ENCODE data around the gene CTNNA3. TPM values are rescaled to one million over a fixed set of nuclear protein-coding genes. Genes with fewer than 3 reads are reported as not detected.

The CTNNA3 gene
- total RNA-seq, 1 experiment from 2014 or later = 0.20 TPM

DNA sequence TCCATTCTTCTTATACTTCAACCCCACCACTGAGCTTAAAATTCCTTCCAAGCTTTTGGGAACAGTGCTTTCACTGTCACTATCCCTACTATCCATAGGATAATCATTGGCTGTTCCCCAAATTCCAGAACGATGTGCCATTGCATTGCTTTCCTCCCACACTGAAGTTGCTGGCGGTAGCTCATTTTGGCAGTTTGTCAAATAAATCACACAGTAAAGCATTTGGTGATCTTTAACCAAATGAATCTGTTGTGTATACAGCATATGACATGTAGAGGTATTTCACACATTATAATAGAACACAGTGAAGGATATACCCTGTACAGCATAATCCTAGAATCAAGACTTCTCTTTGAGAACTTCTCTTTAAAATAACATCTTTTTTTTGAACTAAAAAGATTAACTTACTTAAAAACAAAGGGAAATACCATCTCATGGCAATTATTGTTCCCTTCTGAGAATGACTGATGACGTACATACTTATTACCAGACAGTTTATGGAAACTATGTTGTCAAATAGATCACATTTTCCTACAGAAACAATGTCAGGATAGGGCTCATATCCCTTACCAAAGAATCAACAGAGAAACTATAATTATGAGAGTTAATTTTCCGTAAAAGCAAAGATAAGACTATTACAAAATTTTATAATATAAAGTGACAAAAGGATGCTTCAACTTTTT lies 93.6 kb downstream of the CTNNA3 start:
- POLR2A ChIA-PET = no interaction called here
- TF ChIP-seq, protein P1, sequence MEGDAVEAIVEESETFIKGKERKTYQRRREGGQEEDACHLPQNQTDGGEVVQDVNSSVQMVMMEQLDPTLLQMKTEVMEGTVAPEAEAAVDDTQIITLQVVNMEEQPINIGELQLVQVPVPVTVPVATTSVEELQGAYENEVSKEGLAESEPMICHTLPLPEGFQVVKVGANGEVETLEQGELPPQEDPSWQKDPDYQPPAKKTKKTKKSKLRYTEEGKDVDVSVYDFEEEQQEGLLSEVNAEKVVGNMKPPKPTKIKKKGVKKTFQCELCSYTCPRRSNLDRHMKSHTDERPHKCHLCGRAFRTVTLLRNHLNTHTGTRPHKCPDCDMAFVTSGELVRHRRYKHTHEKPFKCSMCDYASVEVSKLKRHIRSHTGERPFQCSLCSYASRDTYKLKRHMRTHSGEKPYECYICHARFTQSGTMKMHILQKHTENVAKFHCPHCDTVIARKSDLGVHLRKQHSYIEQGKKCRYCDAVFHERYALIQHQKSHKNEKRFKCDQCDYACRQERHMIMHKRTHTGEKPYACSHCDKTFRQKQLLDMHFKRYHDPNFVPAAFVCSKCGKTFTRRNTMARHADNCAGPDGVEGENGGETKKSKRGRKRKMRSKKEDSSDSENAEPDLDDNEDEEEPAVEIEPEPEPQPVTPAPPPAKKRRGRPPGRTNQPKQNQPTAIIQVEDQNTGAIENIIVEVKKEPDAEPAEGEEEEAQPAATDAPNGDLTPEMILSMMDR (IDR thresholded peaks at IDR 0.05; ENCODE audit: insufficient read depth in 1 of 2, low read depth in 1 of 2, low read length in 1 of 2, severe bottlenecking in 1 of 2, unreplicated experiment in 1 of 2) = no peak
- no TSS peak for BruUV-seq (replicated peaks)

DNA sequence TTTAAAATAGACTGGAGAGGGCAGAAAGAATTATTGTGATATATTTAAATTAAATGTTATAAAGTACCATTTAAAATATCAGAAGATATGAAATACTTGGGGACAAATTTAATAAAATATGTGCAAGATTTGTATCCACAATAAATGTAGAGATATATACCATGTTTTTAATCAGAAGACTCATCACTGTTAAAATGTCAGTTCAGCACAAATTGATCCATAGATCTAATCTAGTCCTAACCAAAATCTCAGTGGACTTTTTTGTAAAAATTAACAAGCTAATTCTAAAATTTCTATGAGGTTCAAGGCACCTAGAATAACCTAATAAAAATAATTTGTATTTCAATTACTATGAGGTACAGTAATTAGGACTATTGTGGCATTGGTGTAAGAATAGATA lies 96.4 kb downstream of the CTNNA3 start:
- intact Hi-C loops (cut with micrococcal nuclease; ENCODE audit: unreplicated experiment) = loop anchor here (10.0 kb wide), 1 partner anchor 1955 kb away; no protein-coding TSS in a partner anchor
- Histone ChIP-seq H3K9me3 (no peaks in the 10 kb centered on the region), H3K4me1 (no peaks in the 10 kb centered on the region), H3K36me3 (ENCODE audit: control insufficient read depth, insufficient read depth, low read length) (no peaks in the 10 kb centered on the region), H3K27me3 (replicated peaks; ENCODE audit: control insufficient read depth, insufficient read depth, low read length) (no peaks in the 10 kb centered on the region), H3K4me3 (ENCODE audit: low read depth, low read length) (no peak overlapping the region)
- ChIA-PET CTCF (no interaction called here), POLR2A (no interaction called here)
- no peak overlapping the region for H3K27ac Mint-ChIP-seq (ENCODE audit: unreplicated experiment)
- DNase-seq = no peak
- no peak overlapping the region for H3K4me3 Mint-ChIP-seq (ENCODE audit: unreplicated experiment)
- no peaks in the 10 kb centered on the region for H3K9me3 Mint-ChIP-seq (ENCODE audit: unreplicated experiment)
- peaks cover 2% of the 10 kb centered on the region for H3K27me3 Mint-ChIP-seq (ENCODE audit: insufficient read depth, unreplicated experiment)
- no TSS peak for BruUV-seq (replicated peaks)
- TF ChIP-seq, protein P1 (IDR thresholded peaks at IDR 0.05; ENCODE audit: insufficient read depth in 1 of 2, low read depth in 1 of 2, low read length in 1 of 2, severe bottlenecking in 1 of 2, unreplicated experiment in 1 of 2) = no peak
- H3K36me3 Mint-ChIP-seq (ENCODE audit: insufficient read depth, unreplicated experiment) = no peaks in the 10 kb centered on the region
- H3K4me1 Mint-ChIP-seq (ENCODE audit: low read depth, unreplicated experiment) = no peaks in the 10 kb centered on the region

More for the DNA sequence above, 93.6 kb downstream of the CTNNA3 start:
- Mint-ChIP-seq H3K4me1 (ENCODE audit: low read depth, unreplicated experiment) (no peaks in the 10 kb centered on the region), H3K4me3 (ENCODE audit: unreplicated experiment) (no peak overlapping the region), H3K9me3 (ENCODE audit: unreplicated experiment) (no peaks in the 10 kb centered on the region), H3K27ac (ENCODE audit: unreplicated experiment) (no peak overlapping the region), H3K27me3 (ENCODE audit: insufficient read depth, unreplicated experiment) (peaks cover 2% of the 10 kb centered on the region), H3K36me3 (ENCODE audit: insufficient read depth, unreplicated experiment) (no peaks in the 10 kb centered on the region)
- CTCF ChIA-PET = no interaction called here
- Histone ChIP-seq H3K9me3 (no peaks in the 10 kb centered on the region), H3K4me1 (no peaks in the 10 kb centered on the region), H3K4me3 (ENCODE audit: low read depth, low read length) (no peak overlapping the region), H3K36me3 (ENCODE audit: control insufficient read depth, insufficient read depth, low read length) (no peaks in the 10 kb centered on the region), H3K27me3 (replicated peaks; ENCODE audit: control insufficient read depth, insufficient read depth, low read length) (no peaks in the 10 kb centered on the region)
- intact Hi-C loops (cut with micrococcal nuclease; ENCODE audit: unreplicated experiment) = no loop called here
- DNase-seq = no peak

- H3K4me3 Mint-ChIP-seq (ENCODE audit: unreplicated experiment) = no peak overlapping the region
- intact Hi-C loops (cut with micrococcal nuclease; ENCODE audit: unreplicated experiment) = loop anchor here (10.0 kb wide), 1 partner anchor 1952 kb away; no protein-coding TSS in a partner anchor
- Histone ChIP-seq H3K27me3 (replicated peaks; ENCODE audit: control insufficient read depth, insufficient read depth, low read length) (no peaks in the 10 kb centered on the region), H3K9me3 (no peaks in the 10 kb centered on the region), H3K4me3 (ENCODE audit: low read depth, low read length) (no peak overlapping the region), H3K4me1 (no peaks in the 10 kb centered on the region), H3K36me3 (ENCODE audit: control insufficient read depth, insufficient read depth, low read length) (no peaks in the 10 kb centered on the region)
- no peaks in the 10 kb centered on the region for H3K4me1 Mint-ChIP-seq (ENCODE audit: low read depth, unreplicated experiment)
- no peaks in the 10 kb centered on the region for H3K27me3 Mint-ChIP-seq (ENCODE audit: insufficient read depth, unreplicated experiment)
- H3K36me3 Mint-ChIP-seq (ENCODE audit: insufficient read depth, unreplicated experiment) = no peaks in the 10 kb centered on the region
- no TSS peak for BruUV-seq (replicated peaks)
- H3K27ac Mint-ChIP-seq (ENCODE audit: unreplicated experiment) = no peak overlapping the region
- H3K9me3 Mint-ChIP-seq (ENCODE audit: unreplicated experiment) = peaks cover 4% of the 10 kb centered on the region
- DNase-seq = no peak
- ChIA-PET CTCF (no interaction called here), POLR2A (no interaction called here)
- TF ChIP-seq, protein P1 (IDR thresholded peaks at IDR 0.05; ENCODE audit: insufficient read depth in 1 of 2, low read depth in 1 of 2, low read length in 1 of 2, severe bottlenecking in 1 of 2, unreplicated experiment in 1 of 2) = no peak
Observed at GRCh38 chr10:67596641-67597040, 99.4 kb downstream of the CTNNA3 start.

Data from Caco-2 (cell line).